Heart right ventricle (tissue), 16 donors: Measurements from ENCODE around the gene RPRD1A. TPM values are rescaled to one million over a fixed set of nuclear protein-coding genes. Genes with fewer than 3 reads are reported as not detected.

Source experiments
- ATAC-seq, 8 donors: fragments of 200-7000 bp; cut with Tn5 transposase; one replicate each; pipeline ENCODE4 v1.9.1; 2020; ENCODE audit warnings: mild to moderate bottlenecking in 8 of 8, moderate library complexity in 8 of 8, moderate number of reproducible peaks in 1 of 8
- DNase-seq, 2 donors: peaks; one replicate each; pipeline ENCODE4 v3.0.0-alpha.2; 2020
- H3K27ac ChIP-seq, 10 donors: fragments of 200-600 bp; sonication (generic) in 2 of 10; one replicate each; pipeline versions ENCODE4 v1.5.0 to v1.8.0; 2020 to 2022; ENCODE audit warnings: mild to moderate bottlenecking in 3 of 10
- H3K27me3 ChIP-seq, 7 donors: fragments of 200-600 bp; one replicate each; pipeline ENCODE4 v1.8.0; 2021 to 2022; ENCODE audit warnings: mild to moderate bottlenecking in 2 of 7
- H3K36me3 ChIP-seq, 9 donors: fragments of 200-600 bp; sonication (generic) in 1 of 9; one replicate each; pipeline versions ENCODE4 v1.5.0 to v1.8.0; 2020 to 2022; ENCODE audit warnings: mild to moderate bottlenecking in 2 of 9
- H3K4me1 ChIP-seq, 9 donors: fragments of 200-600 bp; sonication (generic) in 1 of 9; one replicate each; pipeline versions ENCODE4 v1.5.0 to v1.8.0; 2020 to 2022; ENCODE audit warnings: mild to moderate bottlenecking in 4 of 9
- H3K4me3 ChIP-seq, 10 donors: fragments of 200-600 bp; sonication (generic) in 2 of 10; one replicate each; pipeline versions ENCODE4 v1.5.0 to v1.8.0; 2020 to 2022; ENCODE audit warnings: mild to moderate bottlenecking in 7 of 10, moderate library complexity in 2 of 10
- H3K9me3 ChIP-seq, 11 donors: fragments of 200-600 bp in 10 of 11; sonication (generic) in 2 of 11; one replicate each; pipeline versions ENCODE4 v1.5.0 to v1.8.0; 2013 to 2022; ENCODE audit warnings: mild to moderate bottlenecking in 2 of 11, control low read depth in 1 of 11, moderate library complexity in 1 of 11
- whole genome bisulfite sequencing, 2 donors: extraction: QIAGEN DNeasy Blood & Tissue Kit; methylation state at CpG; one replicate each; pipeline ENCODE4 v1.1.7; 2013; ENCODE audit warnings: inconsistent platforms in 1 of 2; 5-methylcytosine and 5-hydroxymethylcytosine counted together
- intact Hi-C, 10 donors: fragments of 100-400 bp; cut with DNase I; formaldehyde crosslinking; loops; one replicate each; pipeline versions ENCODE4 v1.11.1 to v1.14.2; 2022
- polyA plus RNA-seq, 2 donors: library from polyadenylated mRNA; stranded (reverse); fragments of 200-250 nt; gene quantifications; one replicate each; pipeline ENCODE4 v1.2.3, GENCODE V29; 2013
- total RNA-seq, 10 donors: library from RNA; stranded (reverse); fragmentation: NEBNext Ultra II Directional in 3 of 10; extraction: Animal tissue kit (Norgen Biotek cat#: 25700) in 3 of 10; gene quantifications; one replicate each; pipeline versions ENCODE4 v1.2.1 to v1.2.4, GENCODE V29; 2021 to 2023
- TF ChIP-seq, protein P1 (sequence below), 9 donors: fragments of 200-600 bp; sonication (generic) in 2 of 9; IDR thresholded peaks; one replicate each; pipeline versions ENCODE4 v1.5.0 to v1.8.0; 2021 to 2022; ENCODE audit warnings: antibody characterized with exemption in 9 of 9, mild to moderate bottlenecking in 5 of 9, moderate library complexity in 1 of 9
- donor health status: Arrhythmogenic right ventricular cardiomyopathy.
- donor health status: ischemic (EF 13 %, LVEDD 7.1; RV severe dilation, severe dysfunction).
- donor health status: healthy with polysubstance abuse.
- donor health status: DM: no; HTN: yes; CAD: no.
- donor health status: DM: no; HTN: no; CAD: no.
- donor health status: ischemic (EF 25% LVEDD 6.9; RV normal size, moderate dysfunction).
- donor health status: ischemic (EF 25% LVEDD 5.7; RV mildly dilated, moderate dysfunction).
- donor health status: healthy.
- donor health status: DM: yes; HTN: yes; CAD: no.
- donor health status: Ischemic cardiomyopathy.
- donor health status: ischemic (EF 35%, LVEDD 5.7; RV mildly dilated, moderate dysfunction).
- donor health status: nonischemic (EF 11% LVEDD 7.7; RV severe dilation, severe dysfunction).
- donor health status: DM: yes; HTN: yes; CAD: no.
- donor health status: PGD.
- donor health status: ischemic (EF 29% LVEDD 5.4; RV normal size, mild dysfunction).
- donor health status: nonischemic (EF 23%, LVEDD 6.1; RV moderate dilation, normal function).

Gene RPRD1A
- total and polyA plus RNA-seq, 12 donors = 21.4 to 51.3 (median 47.2) TPM

DNA sequence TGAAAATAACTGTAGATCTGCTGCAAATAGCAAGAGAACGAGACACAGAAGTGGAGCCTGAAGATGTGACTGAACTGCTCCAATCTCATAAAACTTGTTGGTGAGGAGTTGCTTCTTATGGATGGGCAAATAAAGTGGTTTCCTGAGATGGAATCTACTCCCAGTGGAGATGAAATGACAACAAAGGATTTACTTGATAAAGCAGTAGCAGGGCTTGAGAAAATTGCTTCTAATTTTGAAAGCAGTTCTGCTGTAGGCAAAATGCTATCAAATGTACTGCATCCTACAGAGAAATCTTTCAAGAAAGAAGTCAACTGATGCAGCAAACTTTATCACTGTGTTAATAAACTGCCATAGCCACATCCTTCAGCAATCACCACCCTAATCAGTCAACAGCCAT, 44.0 kb downstream of the RPRD1A start:
- TF ChIP-seq, protein P1, sequence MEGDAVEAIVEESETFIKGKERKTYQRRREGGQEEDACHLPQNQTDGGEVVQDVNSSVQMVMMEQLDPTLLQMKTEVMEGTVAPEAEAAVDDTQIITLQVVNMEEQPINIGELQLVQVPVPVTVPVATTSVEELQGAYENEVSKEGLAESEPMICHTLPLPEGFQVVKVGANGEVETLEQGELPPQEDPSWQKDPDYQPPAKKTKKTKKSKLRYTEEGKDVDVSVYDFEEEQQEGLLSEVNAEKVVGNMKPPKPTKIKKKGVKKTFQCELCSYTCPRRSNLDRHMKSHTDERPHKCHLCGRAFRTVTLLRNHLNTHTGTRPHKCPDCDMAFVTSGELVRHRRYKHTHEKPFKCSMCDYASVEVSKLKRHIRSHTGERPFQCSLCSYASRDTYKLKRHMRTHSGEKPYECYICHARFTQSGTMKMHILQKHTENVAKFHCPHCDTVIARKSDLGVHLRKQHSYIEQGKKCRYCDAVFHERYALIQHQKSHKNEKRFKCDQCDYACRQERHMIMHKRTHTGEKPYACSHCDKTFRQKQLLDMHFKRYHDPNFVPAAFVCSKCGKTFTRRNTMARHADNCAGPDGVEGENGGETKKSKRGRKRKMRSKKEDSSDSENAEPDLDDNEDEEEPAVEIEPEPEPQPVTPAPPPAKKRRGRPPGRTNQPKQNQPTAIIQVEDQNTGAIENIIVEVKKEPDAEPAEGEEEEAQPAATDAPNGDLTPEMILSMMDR (IDR thresholded peaks at IDR 0.05) = no peak
- Histone ChIP-seq H3K9me3 (no peaks in the 10 kb centered on the region), H3K36me3 (peaks cover 0 to 60% (median 11%) of the 10 kb centered on the region in 9 donors), H3K27ac (no peak overlapping the region), H3K27me3 (no peaks in the 10 kb centered on the region), H3K4me3 (no peak overlapping the region), H3K4me1 (peaks cover 0 to 4% (median 0%) of the 10 kb centered on the region in 9 donors)
- DNase-seq = no peak
- WGBS, 2 donors = 90 to 91% methylated on average over 1 of the region's 1 CpG
- intact Hi-C loops = loop anchor here in 1 of 10 donors (5.0 kb wide), 1 partner anchor 74 kb away; no protein-coding TSS in a partner anchor
- ATAC-seq = no peak

DNA sequence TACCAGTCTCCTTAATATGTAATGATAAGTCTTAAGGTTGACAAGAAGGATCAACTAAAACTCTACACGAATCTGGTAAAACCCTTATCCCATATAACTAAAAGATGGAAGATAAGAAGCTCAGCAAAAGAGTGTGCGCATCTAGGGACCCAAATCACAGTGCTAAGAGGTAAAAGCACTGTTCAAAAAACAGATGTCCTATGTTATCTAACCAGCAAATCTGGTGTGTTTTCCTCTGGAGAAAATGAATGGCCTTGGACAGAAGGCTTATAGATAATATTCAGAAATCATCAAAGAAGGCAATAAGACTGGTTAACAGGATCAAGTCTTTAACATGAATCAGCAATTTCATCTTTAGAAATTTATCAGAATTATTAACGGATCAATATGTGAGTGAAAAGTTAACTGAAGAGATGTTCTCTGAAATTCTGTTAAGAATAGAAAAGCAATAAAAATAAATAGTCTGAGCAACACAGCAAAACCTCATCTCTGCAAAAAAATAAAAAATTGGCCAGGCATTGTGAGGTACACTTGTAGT, 47.1 kb downstream of the RPRD1A start:
- Histone ChIP-seq H3K9me3 (no peaks in the 10 kb centered on the region), H3K27me3 (no peaks in the 10 kb centered on the region), H3K36me3 (peaks cover 0 to 36% (median 0%) of the 10 kb centered on the region in 9 donors), H3K4me1 (peaks cover 0 to 9% (median 0%) of the 10 kb centered on the region in 9 donors), H3K27ac (no peak overlapping the region), H3K4me3 (no peak overlapping the region)
- intact Hi-C loops = loop anchor here in 1 of 10 donors (5.0 kb wide), 1 partner anchor 77 kb away; no protein-coding TSS in a partner anchor
- TF ChIP-seq, protein P1 (IDR thresholded peaks at IDR 0.05) = no peak
- 89 to 94% methylated on average over 3 of the region's 3 CpGs for WGBS, 2 donors
- DNase-seq (no peak), ATAC-seq (no peak)

DNA sequence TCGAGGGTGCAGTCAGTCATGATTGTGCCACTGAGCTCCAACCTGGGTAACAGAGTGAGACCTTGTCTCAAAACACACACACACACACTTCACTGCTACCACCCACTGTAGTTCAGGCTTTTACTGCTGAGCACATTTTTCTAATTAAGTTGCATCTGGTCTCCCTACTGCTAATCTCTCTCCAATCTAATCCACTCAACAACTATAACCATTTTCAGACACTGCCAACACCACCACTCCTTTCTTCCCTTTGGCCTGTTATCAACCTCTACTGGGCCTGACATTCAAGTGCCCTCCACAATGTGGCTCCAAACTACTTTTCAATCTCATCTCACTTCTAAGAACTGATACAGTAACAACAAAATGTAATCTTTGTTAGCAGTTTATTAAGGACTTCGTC, 50.1 kb downstream of the RPRD1A start:
- DNase-seq = no peak
- Histone ChIP-seq H3K9me3 (no peaks in the 10 kb centered on the region), H3K36me3 (peaks cover 0 to 9% (median 0%) of the 10 kb centered on the region in 9 donors), H3K4me3 (no peak overlapping the region), H3K4me1 (peaks cover 0 to 7% (median 0%) of the 10 kb centered on the region in 9 donors), H3K27ac (no peak overlapping the region), H3K27me3 (no peaks in the 10 kb centered on the region)
- WGBS, 2 donors = 79 to 82% methylated on average over 2 of the region's 2 CpGs
- TF ChIP-seq, protein P1 (IDR thresholded peaks at IDR 0.05) = no peak
- no peak for ATAC-seq
- intact Hi-C loops = loop anchor here in 9 of 10 donors (2.0 to 10.0 kb wide), 5 partner anchors 78 to 270 kb away; partner anchors contain the start of genes ELP2 (in 1 of the 9) and SLC39A6 (in 1 of the 9)

DNA sequence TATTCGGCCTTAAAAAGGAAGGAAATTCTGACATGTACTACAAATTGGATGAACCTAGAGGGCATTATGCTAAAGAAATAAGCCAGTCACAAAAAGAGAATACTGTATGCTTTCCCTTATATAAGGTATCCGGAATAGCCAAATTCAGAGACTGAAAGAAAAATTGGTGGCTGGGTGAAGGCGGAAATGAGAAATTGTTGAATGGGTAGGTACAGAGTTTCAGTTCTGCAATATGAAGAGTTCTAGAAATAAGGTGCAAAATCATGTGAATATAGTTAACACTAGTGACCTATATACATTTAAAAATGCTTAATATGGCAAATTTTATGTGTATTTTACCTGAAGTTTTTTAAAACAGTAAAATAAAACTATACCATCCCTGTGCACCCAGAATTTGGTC, 51.7 kb downstream of the RPRD1A start:
- H3K4me3 ChIP-seq = no peak overlapping the region
- WGBS, 2 donors = 93 to 94% methylated on average over 3 of the region's 3 CpGs
- ATAC-seq (no peak), DNase-seq (no peak)
- TF ChIP-seq, protein P1 (IDR thresholded peaks at IDR 0.05) = no peak
- H3K36me3 ChIP-seq = peaks cover 0 to 9% (median 0%) of the 10 kb centered on the region in 9 donors
- peaks cover 0 to 7% (median 0%) of the 10 kb centered on the region in 9 donors for H3K4me1 ChIP-seq
- H3K27ac ChIP-seq = no peak overlapping the region
- no peaks in the 10 kb centered on the region for H3K9me3 ChIP-seq
- no peaks in the 10 kb centered on the region for H3K27me3 ChIP-seq
- intact Hi-C loops = loop anchor here in 9 of 10 donors (2.0 to 10.0 kb wide), 5 partner anchors 79 to 272 kb away; partner anchors contain the start of genes ELP2 (in 1 of the 9) and SLC39A6 (in 1 of the 9)
